SK-N-SH (cell line): ENCODE measurements around the gene AHNAK2. TPM values are rescaled to one million over a fixed set of nuclear protein-coding genes. Genes with fewer than 3 reads are reported as not detected.
"Not testable (repeated sequence)": the region's sequence is repeated elsewhere in the genome, so short reads cannot be mapped to it uniquely, and the experiment has no call there.

Source experiments
- CTCF ChIA-PET: fragments of 300-600, 350-600 bp; formaldehyde crosslinking; extraction: SDS; loops from one replicate; lab custom pipeline; 2021; lab: Yijun Ruan, JAX
- POLR2A ChIA-PET: fragments of 350-600 bp; sonication (Branson Sonifier 250); formaldehyde crosslinking; extraction: SDS; loops from one replicate; lab custom pipeline; 2020; ENCODE audit warnings: antibody characterized with exemption, inconsistent platforms; lab: Yijun Ruan, JAX
- DNase-seq: peaks from one replicate; pipeline ENCODE4 v3.0.0; 2012
- H2AFZ ChIP-seq: fragments of 200-600 bp; sonication (generic); 2 replicates; pipeline ENCODE4 v1.8.1; 2016; ENCODE audit warnings: antibody characterized with exemption, mild to moderate bottlenecking, low read depth
- H3F3A ChIP-seq: fragments of 200-600 bp; sonication (generic); replicated peaks from 2 replicates; pipeline ENCODE3; 2016; ENCODE audit warnings: antibody characterized with exemption, mild to moderate bottlenecking; ENCODE audit not compliant: insufficient read depth
- H3K27ac ChIP-seq, 2 experiments: fragments of 200-500 bp in 1 of 2; fragments of 200-600 bp in 1 of 2; sonication (Bioruptor generic) in 1 of 2; sonication (generic), shearing (Covaris generic) in 1 of 2; 2 replicates each; pipeline versions ENCODE4 v1.5.1 to v1.6.1; 2014 to 2016; ENCODE audit warnings: low read depth in 2 of 2, inconsistent platforms in 1 of 2, low read length in 1 of 2, mild to moderate bottlenecking in 1 of 2, mixed read lengths in 1 of 2
- H3K27me3 ChIP-seq: fragments of 200-600 bp; sonication (generic), shearing (Covaris generic); 2 replicates; pipeline ENCODE4 v1.6.1; 2016; ENCODE audit warnings: mixed run types; ENCODE audit not compliant: insufficient read depth
- H3K36me3 ChIP-seq, 2 experiments: fragments of 200-500 bp in 1 of 2; fragments of 200-600 bp in 1 of 2; sonication (Bioruptor generic) in 1 of 2; sonication (generic) in 1 of 2; replicated peaks in 1 of 2; 2 replicates each; pipeline versions ENCODE3 to v1.5.1; 2014 to 2016; ENCODE audit warnings: low read length in 1 of 2, mild to moderate bottlenecking in 1 of 2; ENCODE audit not compliant: insufficient read depth in 2 of 2, control insufficient read depth in 1 of 2
- H3K4me1 ChIP-seq, 2 experiments: fragments of 200-500 bp in 1 of 2; fragments of 200-600 bp in 1 of 2; sonication (Bioruptor generic) in 1 of 2; sonication (generic), shearing (Covaris generic) in 1 of 2; 2 replicates each; pipeline versions ENCODE4 v1.5.1 to v1.6.1; 2014 to 2016; ENCODE audit warnings: low read depth in 1 of 2, low read length in 1 of 2, mixed run types in 1 of 2; ENCODE audit not compliant: insufficient read depth in 2 of 2, control insufficient read depth in 1 of 2
- H3K4me2 ChIP-seq: fragments of 200-600 bp; sonication (generic), shearing (Covaris generic); 2 replicates; pipeline ENCODE4 v1.6.1; 2017; ENCODE audit warnings: mixed run types
- H3K4me3 ChIP-seq, 2 experiments: fragments of 200-500 bp in 1 of 2; fragments of 200-600 bp in 1 of 2; sonication (Bioruptor generic) in 1 of 2; sonication (generic), shearing (Covaris generic) in 1 of 2; 2 replicates each; pipeline versions ENCODE4 v1.5.1 to v1.8.1; 2014 to 2016; ENCODE audit warnings: low read depth in 2 of 2, inconsistent platforms in 1 of 2, low read length in 1 of 2, mild to moderate bottlenecking in 1 of 2, mixed read lengths in 1 of 2, moderate library complexity in 1 of 2
- H3K79me2 ChIP-seq: fragments of 200-600 bp; sonication (generic); 2 replicates; pipeline ENCODE4 v1.8.1; 2017; ENCODE audit warnings: mild to moderate bottlenecking; ENCODE audit not compliant: insufficient read depth
- H3K9ac ChIP-seq: fragments of 200-600 bp; sonication (generic); 2 replicates; pipeline ENCODE4 v1.6.1; 2017; ENCODE audit warnings: mixed run types
- H3K9me2 ChIP-seq: fragments of 200-600 bp; sonication (generic); 2 replicates; pipeline ENCODE4 v1.6.1; 2017; ENCODE audit warnings: mixed run types
- H3K9me3 ChIP-seq: fragments of 200-600 bp; sonication (generic); 2 replicates; pipeline ENCODE4 v1.6.1; 2017; ENCODE audit warnings: mixed run types, mild to moderate bottlenecking, moderate library complexity
- H4K20me1 ChIP-seq: fragments of 200-600 bp; sonication (generic); 2 replicates; pipeline ENCODE4 v1.6.1; 2017; ENCODE audit warnings: mild to moderate bottlenecking, mixed run types; ENCODE audit not compliant: insufficient read depth
- WGBS: methylation state at CpG from one replicate; pipeline ENCODE4 v1.1.6; 2017; ENCODE audit warnings: low lambda C conversion rate; 5-methylcytosine and 5-hydroxymethylcytosine counted together
- polyA plus RNA-seq, 3 experiments: library from polyadenylated mRNA; depleted of rRNA; stranded (reverse); fragments of >200 nt; gene quantifications; 2 replicates each; pipeline ENCODE4 v1.2.3, GENCODE V29; 2012

The AHNAK2 gene
- polyA plus RNA-seq, 1 of the 3 experiments (the other 2 are of a cell fraction), result 33.5 TPM

- DNase-seq, H3K9me3 ChIP-seq, H3K9ac ChIP-seq, H2AFZ ChIP-seq, H3K4me2 ChIP-seq, H3K9me2 ChIP-seq, POLR2A ChIA-PET, H3F3A ChIP-seq, H3K4me1 ChIP-seq, H4K20me1 ChIP-seq, H3K4me3 ChIP-seq, H3K27ac ChIP-seq, H3K27me3 ChIP-seq, H3K79me2 ChIP-seq: not testable (repeated sequence)
- 93% methylated on average over 21 of the region's 35 CpGs for WGBS
- peaks cover 4 to 11% of the 10 kb centered on the region in 2 experiments for H3K36me3 ChIP-seq
- CTCF ChIA-PET, result interaction anchor here (0.6 to 1.1 kb wide), 2 partner anchors 14 to 143 kb away, joined by 3 to 4 read pairs; no protein-coding TSS in a partner anchor
Observed at GRCh38 chr14:104947881-104948735, 30.1 kb downstream of the AHNAK2 start.

DNA sequence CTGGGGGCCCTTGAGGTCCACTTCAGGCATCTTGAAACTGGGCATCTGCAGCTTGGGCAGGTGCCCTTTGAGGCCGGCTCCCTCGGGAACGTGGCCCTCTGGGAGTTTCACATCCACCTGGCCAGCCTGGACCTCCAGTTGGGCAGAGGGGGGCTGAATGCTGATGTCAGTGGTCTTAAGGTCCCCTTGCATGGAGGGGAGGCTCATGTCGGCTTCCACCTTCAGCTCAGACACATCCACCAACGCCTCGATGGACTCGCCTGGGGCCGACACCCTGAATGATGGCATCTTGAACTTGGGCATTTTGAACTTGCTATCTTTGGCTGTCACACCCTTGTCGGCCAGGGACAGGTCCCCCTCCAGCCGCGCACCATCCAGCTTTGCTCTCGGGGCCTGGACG lies 31.0 kb downstream of the AHNAK2 start:
- H3K79me2 ChIP-seq, H2AFZ ChIP-seq, H3K27ac ChIP-seq, H3K4me3 ChIP-seq, H3K4me1 ChIP-seq, H3K9me2 ChIP-seq, POLR2A ChIA-PET, H3K4me2 ChIP-seq, DNase-seq, H3F3A ChIP-seq, H3K27me3 ChIP-seq, H4K20me1 ChIP-seq, H3K9me3 ChIP-seq, H3K9ac ChIP-seq, CTCF ChIA-PET: not testable (repeated sequence)
- peaks cover 4 to 12% of the 10 kb centered on the region in 2 experiments for H3K36me3 ChIP-seq
- WGBS, result 95% methylated on average over 12 of the region's 13 CpGs

DNA sequence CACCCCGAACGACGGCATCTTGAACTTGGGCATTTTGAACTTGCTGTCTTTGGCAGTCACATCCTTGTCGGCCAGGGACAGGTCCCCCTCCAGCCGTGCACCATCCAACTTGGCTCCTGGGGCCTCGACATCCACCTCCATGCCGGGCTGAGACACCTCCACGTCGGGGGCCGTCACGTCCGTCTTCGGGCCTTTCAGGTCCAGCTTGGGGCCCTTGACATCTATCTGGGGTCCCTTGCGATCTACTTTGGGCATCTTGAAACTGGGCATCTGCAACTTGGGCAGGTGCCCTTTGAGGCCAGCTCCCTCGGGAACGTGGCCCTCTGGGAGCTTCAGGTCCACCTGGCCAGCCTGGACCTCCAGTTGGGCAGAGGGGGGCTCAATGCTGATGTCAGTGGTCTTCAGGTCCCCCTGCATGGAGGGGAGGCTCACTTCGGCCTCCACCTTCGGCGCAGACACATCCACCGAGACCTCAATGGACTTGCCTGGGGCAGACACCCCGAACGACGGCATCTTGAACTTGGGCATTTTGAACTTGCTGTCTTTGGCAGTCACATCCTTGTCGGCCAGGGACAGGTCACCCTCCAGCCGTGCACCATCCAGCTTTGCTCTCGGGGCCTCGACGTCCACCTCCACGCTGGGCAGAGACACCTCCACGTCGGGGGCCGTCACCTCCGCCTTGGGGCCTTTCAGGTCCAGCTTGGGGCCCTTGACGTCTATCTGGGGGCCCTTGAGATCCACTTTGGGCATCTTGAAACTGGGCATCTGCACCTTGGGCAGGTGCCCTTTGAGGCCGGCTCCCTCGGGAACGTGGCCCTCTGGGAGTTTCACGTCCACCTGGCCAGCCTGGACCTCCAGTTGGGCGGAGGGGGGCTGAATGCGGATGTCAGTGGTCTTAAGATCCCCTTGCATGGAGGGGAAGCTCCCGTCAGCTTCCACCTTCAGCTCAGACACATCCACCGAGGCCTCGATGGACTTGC lies 31.9 kb downstream of the AHNAK2 start:
- H3K9me3 ChIP-seq, H3K9me2 ChIP-seq, DNase-seq, H3K27ac ChIP-seq, H3K4me3 ChIP-seq, H3K27me3 ChIP-seq, POLR2A ChIA-PET, H3K4me1 ChIP-seq, H3F3A ChIP-seq, H4K20me1 ChIP-seq, H3K79me2 ChIP-seq, H3K9ac ChIP-seq, H3K4me2 ChIP-seq, H2AFZ ChIP-seq: not testable (repeated sequence)
- H3K36me3 ChIP-seq, result peaks cover 4 to 12% of the 10 kb centered on the region in 2 experiments
- 96% methylated on average over 25 of the region's 43 CpGs for WGBS
- CTCF ChIA-PET, result interaction anchor here (1.1 kb wide), 1 partner anchor 99 kb away, joined by 3 read pairs; no protein-coding TSS in a partner anchor

DNA sequence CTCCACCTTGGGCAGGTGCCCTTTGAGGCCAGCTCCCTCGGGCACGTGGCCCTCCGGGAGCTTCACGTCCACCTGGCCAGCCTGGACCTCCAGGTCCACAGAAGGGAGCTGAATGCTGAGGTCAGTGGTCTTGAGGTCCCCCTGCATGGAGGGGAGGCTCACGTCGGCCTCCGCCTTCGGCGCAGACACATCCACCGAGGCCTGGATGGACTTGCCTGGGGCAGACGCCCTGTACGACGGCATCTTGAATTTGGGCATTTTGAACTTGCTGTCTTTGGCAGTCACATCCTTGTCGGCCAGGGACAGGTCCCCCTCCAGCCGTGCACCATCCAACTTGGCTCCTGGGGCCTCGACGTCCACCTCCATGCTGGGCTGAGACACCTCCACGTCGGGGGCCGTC lies 32.9 kb downstream of the AHNAK2 start:
- H3K9ac ChIP-seq, H3K4me2 ChIP-seq, H4K20me1 ChIP-seq, H2AFZ ChIP-seq, H3K27me3 ChIP-seq, H3F3A ChIP-seq, H3K4me3 ChIP-seq, H3K9me3 ChIP-seq, DNase-seq, H3K27ac ChIP-seq, H3K9me2 ChIP-seq, POLR2A ChIA-PET, H3K79me2 ChIP-seq, H3K4me1 ChIP-seq: not testable (repeated sequence)
- no CpG with 5 or more reads among the region's 20 CpGs for WGBS
- CTCF ChIA-PET, result interaction anchor here (0.9 to 1.1 kb wide), 3 partner anchors 9 to 100 kb away, joined by 3 read pairs; no protein-coding TSS in a partner anchor
- peaks cover 4 to 22% of the 10 kb centered on the region in 2 experiments for H3K36me3 ChIP-seq

DNA sequence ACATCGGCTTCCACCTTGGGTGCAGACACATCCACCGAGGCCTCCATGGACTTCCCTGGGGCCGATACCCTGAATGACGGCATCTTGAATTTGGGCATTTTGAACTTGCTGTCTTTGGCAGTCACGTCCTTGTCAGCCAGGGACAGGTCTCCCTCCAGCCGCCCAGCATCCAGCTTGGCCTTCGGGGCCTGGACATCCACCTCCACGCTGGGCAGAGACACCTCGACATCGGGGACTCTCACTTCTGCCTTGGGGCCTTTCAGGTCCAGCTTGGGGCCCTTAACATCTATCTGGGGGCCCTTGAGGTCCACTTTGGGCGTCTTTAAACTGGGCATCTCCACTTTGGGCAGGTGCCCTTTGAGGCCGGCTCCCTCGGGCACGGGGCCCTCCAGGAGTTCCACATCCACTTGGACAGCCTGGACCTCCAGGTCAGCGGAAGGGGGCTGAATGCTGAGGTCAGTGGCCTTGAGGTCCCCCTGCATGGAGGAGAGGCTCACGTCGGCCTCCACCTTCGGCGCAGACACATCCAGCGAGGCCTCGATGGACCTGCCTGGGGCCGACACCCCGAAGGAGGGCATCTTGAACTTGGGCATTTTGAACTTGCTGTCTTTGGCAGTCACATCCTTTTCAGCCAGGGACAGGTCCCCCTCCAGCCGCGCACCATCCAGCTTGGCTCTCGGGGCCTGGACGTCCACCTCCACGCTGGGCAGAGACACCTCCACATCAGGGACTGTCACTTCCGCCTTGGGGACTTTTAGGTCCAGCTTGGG lies 33.6 kb downstream of the AHNAK2 start:
- H3K27me3 ChIP-seq, H3K4me2 ChIP-seq, H3K9me2 ChIP-seq, H2AFZ ChIP-seq, H3K9me3 ChIP-seq, H3K9ac ChIP-seq, H4K20me1 ChIP-seq, DNase-seq, H3K27ac ChIP-seq, H3K79me2 ChIP-seq, H3K4me3 ChIP-seq, H3K4me1 ChIP-seq, POLR2A ChIA-PET, H3F3A ChIP-seq: not testable (repeated sequence)
- CTCF ChIA-PET, result interaction anchor here (0.6 to 2.4 kb wide), 5 partner anchors 8 to 101 kb away, joined by 3 to 9 read pairs (median 3); no protein-coding TSS in a partner anchor
- WGBS, result 94% methylated on average over 25 of the region's 29 CpGs
- peaks cover 4 to 24% of the 10 kb centered on the region in 2 experiments for H3K36me3 ChIP-seq
